Esophagus muscularis mucosa (tissue), 4 donors: Measurements from ENCODE around the gene TTC7B.

Experiments used
- CTCF ChIP-seq, 3 experiments: fragments of 200-600 bp in 2 of 3; fragments of 450-650 bp in 1 of 3; sonication (generic) in 2 of 3; IDR thresholded peaks; one replicate each; pipeline ENCODE4 v1.5.1; 2017 to 2019; ENCODE audit warnings: antibody characterized with exemption in 3 of 3, mild to moderate bottlenecking in 2 of 3, moderate library complexity in 1 of 3
- EP300 ChIP-seq: sonication (generic); formaldehyde crosslinking; IDR thresholded peaks from one replicate; pipeline ENCODE4 v1.6.1; 2017; ENCODE audit warnings: antibody characterized with exemption
- POLR2A ChIP-seq: fragments of 450-650 bp; IDR thresholded peaks from one replicate; pipeline ENCODE4 v1.6.1; 2017; ENCODE audit warnings: antibody characterized with exemption, moderate library complexity, mild to moderate bottlenecking, low read depth
- POLR2AphosphoS5 ChIP-seq, 2 donors: sonication (generic); formaldehyde crosslinking; IDR thresholded peaks; one replicate each; pipeline ENCODE4 v1.6.1; 2017; ENCODE audit warnings: antibody characterized with exemption in 2 of 2

DNA sequence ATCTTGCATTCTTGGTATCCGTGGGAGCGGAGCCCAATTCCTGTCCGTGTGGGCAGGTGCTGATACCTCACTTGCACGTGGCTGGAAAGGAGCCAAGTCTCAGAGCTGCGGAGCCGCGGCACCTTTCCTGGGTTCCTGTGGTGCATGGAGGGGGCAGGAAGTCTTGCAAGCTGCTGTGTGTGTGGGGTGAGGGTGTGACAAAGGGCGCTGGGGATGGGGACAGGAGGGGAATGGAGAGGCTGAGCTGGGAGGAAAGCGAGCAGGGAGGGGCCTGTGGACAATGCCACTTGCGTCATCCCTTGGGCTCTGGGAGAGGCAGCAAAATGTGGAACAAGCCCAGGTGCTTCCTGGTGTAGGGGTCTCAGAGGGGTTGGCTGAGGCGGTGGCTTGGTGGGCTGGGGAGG, 332.7 kb downstream of the TTC7B start:
- no peak for TF ChIP-seq POLR2AphosphoS5 (IDR thresholded peaks at IDR 0.05)
- TF ChIP-seq CTCF (IDR thresholded peaks at IDR 0.05) = no peak
- no peak for TF ChIP-seq EP300
- no peak for TF ChIP-seq POLR2A
